ENCODE measurements around the gene INPP5K.
A peak's percentile ranks its signal among the peaks of the same experiment; 100 is the strongest.
"Not testable (repeated sequence)": the region's sequence is repeated elsewhere in the genome, so short reads cannot be mapped to it uniquely, and the experiment has no call there.

The INPP5K gene

GRCh38 chr17:1464186-1464585, 52.2 kb downstream of the INPP5K start:
- no peak for DNase-seq (ENCODE audit: low spot score)

GRCh38 chr17:1462164-1463112, 54.0 kb downstream of the INPP5K start:
- DNase-seq (ENCODE audit: low spot score): no peak

GRCh38 chr17:1461198-1461944, 55.0 kb downstream of the INPP5K start:
- no peak for DNase-seq (ENCODE audit: low spot score)

DNA sequence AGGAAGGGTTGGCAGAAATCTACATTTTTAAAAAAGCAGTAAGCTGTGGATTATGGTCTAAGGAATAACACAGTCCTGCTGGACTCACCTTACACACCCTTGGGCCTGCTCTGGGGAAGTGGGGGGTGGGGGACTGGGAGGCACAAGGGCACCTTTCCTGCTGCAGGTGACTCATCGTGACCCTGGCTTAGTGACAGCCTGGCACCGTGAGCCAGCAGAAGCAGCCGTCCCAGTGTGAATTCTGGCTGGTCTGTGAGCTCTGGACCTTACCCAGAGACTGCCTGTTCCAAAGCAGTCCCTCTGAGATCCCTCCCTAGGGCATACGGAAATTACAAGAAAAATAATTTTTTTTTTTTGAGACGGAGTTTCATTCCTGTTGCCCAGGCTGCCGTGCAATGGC, 56.2 kb downstream of the INPP5K start:
- peak; percentile 38 for DNase-seq (ENCODE audit: low spot score)

DNA sequence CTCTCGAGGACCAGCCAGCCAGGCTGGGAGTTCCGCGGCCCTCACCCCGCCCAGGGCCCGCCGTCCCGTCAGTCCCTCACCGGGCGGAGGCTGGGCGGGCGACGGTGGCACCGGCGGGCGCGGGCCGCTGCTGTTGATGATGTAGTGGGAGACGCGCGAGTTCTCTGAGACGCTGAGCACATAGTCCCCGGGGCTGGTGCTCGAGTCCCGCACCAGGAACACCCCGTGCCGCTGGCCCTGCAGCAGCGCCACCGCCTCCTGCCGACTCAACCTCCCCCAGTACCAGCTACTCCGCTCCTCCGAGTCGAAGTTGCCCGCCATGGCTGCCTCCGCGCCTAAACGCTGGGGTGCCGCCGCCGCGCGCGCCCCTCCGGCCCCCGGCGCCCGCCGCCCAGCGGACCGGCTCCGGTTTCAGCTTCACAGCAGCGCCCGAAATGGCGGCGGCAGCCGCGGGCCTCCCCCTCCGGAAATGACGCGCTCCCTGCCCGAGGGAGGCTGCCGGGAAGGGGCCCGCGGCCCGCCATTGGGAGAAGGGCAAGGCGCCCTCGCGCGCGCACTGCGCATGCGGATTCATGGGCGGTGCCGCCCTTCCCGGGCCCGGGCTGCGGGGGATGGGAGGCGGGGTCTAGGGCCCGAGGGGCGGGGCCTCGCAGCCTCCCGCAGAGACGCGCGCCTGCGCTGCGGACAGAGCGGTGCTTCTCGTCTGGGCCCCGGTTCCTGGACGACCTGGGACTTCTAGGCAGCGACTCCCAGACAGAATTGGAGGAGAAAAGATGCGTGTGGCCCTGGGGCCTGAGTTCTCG, 60.4 kb downstream of the INPP5K start, which contains the start of gene CRK:
Gene CRK, minus strand, starts transcription at position 436 of the 803 bp plus-strand sequence. Its CDS starts 115 bp downstream, at position 321.
- peak; percentile 100 for DNase-seq (ENCODE audit: low spot score)

DNA sequence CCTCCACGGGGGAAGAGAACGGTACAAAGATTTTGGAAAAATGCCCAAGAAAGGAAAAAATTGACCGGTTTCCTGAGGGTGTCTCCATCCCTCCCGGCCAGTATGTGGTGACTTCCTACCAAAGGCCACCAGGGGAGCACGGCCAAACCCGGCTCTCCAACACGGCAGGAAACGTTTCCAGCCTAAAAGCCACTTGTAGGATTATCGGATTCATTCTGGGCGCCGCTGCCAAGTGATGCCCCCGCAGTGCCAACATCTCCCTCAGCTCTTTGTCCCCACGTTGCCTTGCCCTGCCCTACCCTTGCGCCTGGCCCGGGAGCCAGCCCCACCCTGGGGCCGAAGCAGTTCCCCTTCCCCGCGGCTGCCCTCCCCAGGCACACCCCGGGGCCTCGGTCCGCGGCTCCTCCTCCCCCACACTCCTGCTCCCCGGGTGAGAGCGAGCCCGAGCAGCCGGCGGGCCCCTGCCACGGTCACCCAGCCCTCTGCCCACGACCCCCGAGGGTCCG, 61.1 kb downstream of the INPP5K start:
- peak; percentile 83 for DNase-seq (ENCODE audit: low spot score)

- DNase-seq (ENCODE audit: low spot score): no peak
These were observed 61.9 kb downstream of the INPP5K start for GRCh38 chr17:1454541-1454940.

DNA sequence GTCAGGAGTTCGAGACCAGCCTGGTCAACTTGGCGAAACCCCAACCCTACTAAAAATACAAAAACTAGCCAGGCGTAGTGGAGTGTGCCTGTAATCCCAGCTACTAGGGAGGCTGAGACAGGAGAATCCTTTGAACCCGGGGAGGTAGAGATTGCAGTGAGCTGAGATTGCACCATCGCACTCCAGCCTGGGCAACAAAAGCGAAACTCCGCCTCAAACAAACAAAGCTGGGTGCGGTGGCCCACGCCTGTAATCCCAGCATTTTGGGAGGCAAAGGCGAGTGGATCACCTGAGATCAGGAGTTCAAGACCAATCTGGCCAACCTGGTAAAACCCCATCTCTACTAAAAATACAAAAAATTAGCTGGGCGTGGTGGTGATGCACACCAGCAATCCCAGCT, 62.7 kb downstream of the INPP5K start:
- not testable (repeated sequence) for DNase-seq (ENCODE audit: low spot score)

GRCh38 chr17:1452836-1453235, 63.6 kb downstream of the INPP5K start:
- DNase-seq (ENCODE audit: low spot score): no peak

- DNase-seq (ENCODE audit: low spot score): not testable (repeated sequence)
These were observed 66.2 kb downstream of the INPP5K start for GRCh38 chr17:1450261-1450660.

DNA sequence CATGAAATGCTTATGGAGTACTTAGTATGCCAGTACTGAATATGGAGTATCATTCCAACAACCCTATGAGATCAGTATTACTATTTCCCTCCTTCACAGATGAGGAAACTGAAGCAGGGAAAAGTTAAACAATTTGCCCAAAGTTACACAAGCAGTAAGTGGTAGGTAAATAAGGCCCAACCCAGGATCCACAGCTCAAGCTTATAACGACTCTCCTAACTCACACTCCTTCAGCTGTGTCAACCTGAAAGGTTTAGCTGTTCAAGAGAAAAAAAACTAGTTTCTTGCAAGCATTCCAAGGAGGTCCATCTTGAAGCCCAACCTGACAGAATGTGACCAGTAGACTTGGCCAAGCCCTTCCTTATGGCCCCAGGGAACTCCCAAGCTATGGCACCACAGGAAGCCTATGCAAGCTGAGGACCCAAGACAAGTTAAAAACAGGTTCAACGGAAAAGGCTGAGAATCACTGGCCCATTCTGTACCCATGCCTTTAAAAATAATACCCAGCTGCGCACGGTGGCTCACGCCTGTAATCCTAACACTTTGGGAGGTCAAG, 66.9 kb downstream of the INPP5K start:
- no peak for DNase-seq (ENCODE audit: low spot score)

DNA sequence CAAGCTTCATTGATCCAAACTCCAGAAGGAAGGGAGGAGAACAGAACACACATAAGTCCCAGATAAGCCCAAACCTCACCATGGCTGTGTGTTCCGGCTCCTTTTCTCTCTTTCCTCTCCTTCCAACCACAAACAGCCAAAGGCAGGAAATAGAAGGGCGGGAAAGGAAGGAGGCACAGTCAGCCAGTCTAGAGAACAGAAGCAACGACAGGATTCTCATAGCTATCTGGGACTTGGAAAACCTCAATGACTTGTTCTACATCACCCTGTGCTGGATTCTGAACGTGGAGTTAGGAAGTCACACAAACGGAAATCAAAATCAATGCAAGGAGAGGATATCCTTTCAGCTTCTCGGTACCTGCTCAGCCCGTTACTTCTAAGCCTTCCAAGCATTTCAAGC, 69.4 kb downstream of the INPP5K start:
- DNase-seq (ENCODE audit: low spot score): no peak

GRCh38 chr17:1446201-1446600, 70.2 kb downstream of the INPP5K start:
- DNase-seq (ENCODE audit: low spot score): no peak

GRCh38 chr17:1445695-1446094, 70.7 kb downstream of the INPP5K start:
- DNase-seq (ENCODE audit: low spot score): not testable (repeated sequence)
